Left lung (tissue), 10 donors: ENCODE results near the gene ADAMTS17. TPM values are rescaled to one million over a fixed set of nuclear protein-coding genes. Genes with fewer than 3 reads are reported as not detected.

ENCODE experiments used
- ATAC-seq: fragments of 200-7000 bp; cut with Tn5 transposase; one replicate; pipeline ENCODE4 v1.9.1; 2020; ENCODE audit warnings: moderate library complexity
- DNase-seq, 4 donors: peaks; one replicate each; pipeline ENCODE4 v3.0.0-alpha.2; 2013 to 2020
- H3K27ac ChIP-seq, 2 donors: fragments of 200-600 bp; sonication (generic) in 1 of 2; one replicate each; pipeline versions ENCODE4 v1.5.0 to v1.8.0; 2020 to 2021
- H3K27me3 ChIP-seq, 2 donors: fragments of 200-600 bp; sonication (generic) in 1 of 2; one replicate each; pipeline versions ENCODE4 v1.5.0 to v1.8.0; 2020 to 2021
- H3K36me3 ChIP-seq, 2 donors: fragments of 200-600 bp; sonication (generic) in 1 of 2; one replicate each; pipeline versions ENCODE4 v1.5.0 to v1.8.0; 2020 to 2021
- H3K4me1 ChIP-seq, 2 donors: fragments of 200-600 bp; one replicate each; pipeline ENCODE4 v1.8.0; 2021
- H3K4me3 ChIP-seq, 2 donors: fragments of 200-600 bp; sonication (generic) in 1 of 2; one replicate each; pipeline versions ENCODE4 v1.5.0 to v1.8.0; 2020 to 2021; ENCODE audit warnings: mild to moderate bottlenecking in 1 of 2
- H3K9me3 ChIP-seq, 2 donors: fragments of 200-600 bp; sonication (generic) in 1 of 2; one replicate each; pipeline versions ENCODE4 v1.5.0 to v1.8.0; 2020 to 2021
- CTCF ChIP-seq, 2 donors: fragments of 200-600 bp; sonication (generic) in 1 of 2; IDR thresholded peaks; one replicate each; pipeline versions ENCODE4 v1.5.0 to v1.8.0; 2021; ENCODE audit warnings: antibody characterized with exemption in 2 of 2
- intact Hi-C, 2 donors: fragments of 100-400 bp; cut with DNase I; formaldehyde crosslinking; loops; one replicate each; pipeline versions ENCODE4 v1.11.2 to v1.14.2; 2022
- polyA plus RNA-seq, 6 donors: library from polyadenylated mRNA; unstranded; fragments of 120-200 nt; gene quantifications; one replicate each; pipeline ENCODE4 v1.2.1, GENCODE V29; 2013; ENCODE audit not compliant: insufficient read length in 6 of 6
- total RNA-seq, 2 donors: library from RNA; stranded (reverse); fragmentation: NEBNext Ultra II Directional; extraction: Animal tissue kit (Norgen Biotek cat#: 25700); gene quantifications; one replicate each; pipeline ENCODE4 v1.2.1, GENCODE V29; 2021
- donor health status: DM: no; HTN: yes; CAD: no.
- donor health status: DM: no; HTN: no; CAD: no.

ADAMTS17 gene
- total and polyA plus RNA-seq, 8 donors, result 2.0 to 3.9 (median 3.4) TPM

GRCh38 chr15:100037901-100038300 is 303.9 kb downstream of the ADAMTS17 start:
- H3K27ac ChIP-seq, result no peak overlapping the region
- intact Hi-C loops, result no loop called here
- peaks cover 0 to 4% of the 10 kb centered on the region in 2 donors for H3K4me1 ChIP-seq
- H3K4me3 ChIP-seq, result no peak overlapping the region
- H3K27me3 ChIP-seq, result no peaks in the 10 kb centered on the region
- TF ChIP-seq CTCF (IDR thresholded peaks at IDR 0.05), result no peak
- ATAC-seq (no peak), DNase-seq (no peak)
- no peaks in the 10 kb centered on the region for H3K9me3 ChIP-seq
- H3K36me3 ChIP-seq, result no peaks in the 10 kb centered on the region

- ATAC-seq, result no peak
- Histone ChIP-seq H3K4me3 (no peak overlapping the region), H3K36me3 (no peaks in the 10 kb centered on the region), H3K27me3 (no peaks in the 10 kb centered on the region), H3K9me3 (no peaks in the 10 kb centered on the region), H3K4me1 (no peaks in the 10 kb centered on the region), H3K27ac (no peak overlapping the region)
- TF ChIP-seq CTCF (IDR thresholded peaks at IDR 0.05), result no peak
- DNase-seq, result no peak
- intact Hi-C loops, result no loop called here
These were observed 305.8 kb downstream of the ADAMTS17 start for GRCh38 chr15:100036015-100036414.

GRCh38 chr15:100034191-100034590 is 307.6 kb downstream of the ADAMTS17 start:
- no peak overlapping the region for H3K4me3 ChIP-seq
- no peaks in the 10 kb centered on the region for H3K9me3 ChIP-seq
- intact Hi-C loops, result no loop called here
- DNase-seq (no peak), ATAC-seq (no peak)
- no peak for TF ChIP-seq CTCF (IDR thresholded peaks at IDR 0.05)
- H3K27me3 ChIP-seq, result no peaks in the 10 kb centered on the region
- no peak overlapping the region for H3K27ac ChIP-seq
- no peaks in the 10 kb centered on the region for H3K36me3 ChIP-seq
- no peaks in the 10 kb centered on the region for H3K4me1 ChIP-seq

GRCh38 chr15:100033140-100033857 is 308.5 kb downstream of the ADAMTS17 start:
- Histone ChIP-seq H3K4me3 (no peak overlapping the region), H3K27me3 (no peaks in the 10 kb centered on the region), H3K27ac (no peak overlapping the region), H3K36me3 (no peaks in the 10 kb centered on the region), H3K9me3 (peaks cover 0 to 3% of the 10 kb centered on the region in 2 donors), H3K4me1 (no peaks in the 10 kb centered on the region)
- DNase-seq (no peak), ATAC-seq (peak; percentile 51)
- TF ChIP-seq CTCF (IDR thresholded peaks at IDR 0.05), result no peak
- intact Hi-C loops, result no loop called here

- TF ChIP-seq CTCF (IDR thresholded peaks at IDR 0.05), result no peak
- DNase-seq (no peak), ATAC-seq (peak; percentile 62)
- Histone ChIP-seq H3K36me3 (no peaks in the 10 kb centered on the region), H3K4me3 (no peak overlapping the region), H3K4me1 (no peaks in the 10 kb centered on the region), H3K27ac (no peak overlapping the region), H3K27me3 (no peaks in the 10 kb centered on the region), H3K9me3 (peaks cover 0 to 10% of the 10 kb centered on the region in 2 donors)
- intact Hi-C loops, result no loop called here
These were observed 309.3 kb downstream of the ADAMTS17 start for GRCh38 chr15:100032358-100033085.
